ENCODE measurements around the gene ARMC6. TPM values are rescaled to one million over a fixed set of nuclear protein-coding genes. Genes with fewer than 3 reads are reported as not detected.
"Not testable (repeated sequence)": the region's sequence is repeated elsewhere in the genome, so short reads cannot be mapped to it uniquely, and the experiment has no call there.

The ARMC6 gene
- total RNA-seq, 1 donor from 2014 or later: 18.1 TPM

DNA sequence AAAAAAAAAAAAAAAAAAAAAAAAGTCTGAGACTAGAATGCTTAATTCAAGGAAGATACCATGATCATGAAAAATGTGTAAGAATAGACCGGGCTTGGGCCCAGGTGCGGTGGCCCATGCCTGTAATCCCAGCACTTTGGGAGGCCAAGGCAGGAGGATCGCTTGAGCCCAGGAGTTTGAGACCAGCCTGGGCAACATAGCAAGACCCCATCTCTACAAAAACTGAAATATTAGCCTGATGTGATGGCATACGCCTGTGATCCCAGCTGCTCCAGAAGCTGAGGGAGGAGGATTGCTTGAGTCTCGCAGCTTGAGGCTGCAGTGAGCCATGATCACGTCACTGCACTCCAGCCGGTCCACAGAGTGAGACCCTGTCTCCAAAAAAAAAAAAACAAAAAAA, 73.5 kb downstream of the ARMC6 start:
- DNase-seq (ENCODE audit: low spot score): not testable (repeated sequence)

DNA sequence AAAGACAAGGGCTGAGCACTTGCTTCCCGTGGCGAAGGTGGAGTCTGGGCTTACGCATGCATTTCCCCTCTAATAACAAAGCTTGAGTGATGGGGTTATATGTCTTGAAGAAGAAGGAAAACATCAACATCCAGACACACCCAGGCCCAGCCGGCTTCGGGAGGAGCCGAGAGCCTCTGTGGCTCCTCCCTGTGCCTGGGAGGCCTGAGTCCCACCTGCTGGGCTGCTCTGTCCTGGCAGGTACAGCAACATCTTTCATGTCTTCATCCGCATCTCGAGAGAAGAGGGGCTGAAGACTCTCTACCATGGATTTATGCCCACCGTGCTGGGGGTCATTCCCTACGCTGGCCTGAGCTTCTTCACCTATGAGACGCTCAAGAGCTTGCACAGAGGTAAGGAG, 74.3 kb downstream of the ARMC6 start:
- DNase-seq (ENCODE audit: low spot score): no peak

Other genes with a start within 250 kb of the ARMC6 start
- gene COMP, start 242.3 kb upstream of the ARMC6 start, total RNA-seq: 21.2 TPM
- gene UPF1, start 201.6 kb upstream of the ARMC6 start, total RNA-seq: 53.8 TPM
- gene CERS1, start 137.4 kb upstream of the ARMC6 start, total RNA-seq: 0.45 TPM
- gene COPE, start 114.2 kb upstream of the ARMC6 start, total RNA-seq: 147 TPM
- 49.1 TPM for gene DDX49, start 113.9 kb upstream of the ARMC6 start, total RNA-seq
- gene HOMER3, start 92.4 kb upstream of the ARMC6 start, total RNA-seq: 31.5 TPM
- gene SUGP2, start 86 bp upstream of the ARMC6 start, total RNA-seq: 58.8 TPM
- gene SLC25A42, start 30.4 kb downstream of the ARMC6 start, total RNA-seq: 8.4 TPM
- 18.0 TPM for gene TMEM161A, start 104.9 kb downstream of the ARMC6 start, total RNA-seq
- 2.0 TPM for gene MEF2B, start 136.7 kb downstream of the ARMC6 start, total RNA-seq
- gene BORCS8, start 158.5 kb downstream of the ARMC6 start, total RNA-seq: 30.8 TPM
- 51.1 TPM for gene RFXANK, start 158.7 kb downstream of the ARMC6 start, total RNA-seq
- 10.7 TPM for gene NR2C2AP, start 169.8 kb downstream of the ARMC6 start, total RNA-seq
- not detected for gene NCAN, start 178.4 kb downstream of the ARMC6 start, total RNA-seq
- gene TM6SF2, start 239.7 kb downstream of the ARMC6 start, total RNA-seq: 1.3 TPM